GM19463 (cell line): ENCODE data around the gene C1QTNF3.

Experiments used
- ATAC-seq: cut with Tn5 transposase; IDR thresholded peaks from one replicate; pipeline ENCODE4 v1.9.1; 2021; ENCODE audit warnings: mild to moderate bottlenecking, moderate library complexity; ENCODE audit not compliant: unreplicated experiment

Gene C1QTNF3

GRCh38 chr5:34002629-34003328 lies 40.2 kb downstream of the C1QTNF3 start:
- no peak for ATAC-seq

GRCh38 chr5:34001241-34001841 lies 41.7 kb downstream of the C1QTNF3 start:
- ATAC-seq = no peak

GRCh38 chr5:33999978-34000377 lies 43.0 kb downstream of the C1QTNF3 start:
- ATAC-seq = no peak

DNA sequence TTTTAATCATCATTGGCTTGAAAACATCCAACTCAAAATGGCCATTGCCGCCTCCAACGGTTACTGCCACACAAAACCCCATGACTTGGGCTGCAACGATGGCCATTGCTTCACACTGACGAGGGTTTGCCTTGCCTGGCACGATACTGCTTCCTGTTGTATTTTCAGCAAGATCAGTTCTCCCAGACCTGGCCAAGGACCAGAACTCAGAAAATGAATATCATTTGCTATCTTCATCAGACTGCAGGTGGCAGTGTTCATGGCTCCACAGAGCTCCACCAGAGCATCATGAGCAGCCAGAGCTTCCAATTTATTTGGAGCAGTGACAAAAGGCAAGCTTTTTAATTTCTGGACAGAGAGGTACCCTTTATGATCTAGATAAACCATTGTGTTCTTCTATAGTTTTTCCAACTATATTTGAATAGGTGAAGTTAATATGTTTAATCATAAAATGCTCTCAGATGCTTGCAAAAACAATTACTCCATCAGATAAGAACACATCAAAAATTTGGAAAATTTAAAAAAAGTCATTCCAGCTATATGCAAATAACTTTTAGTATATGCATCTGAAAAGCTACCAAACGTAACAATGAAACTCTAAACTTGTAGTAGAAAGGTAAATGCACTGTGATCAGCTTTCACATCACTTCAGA lies 45.6 kb downstream of the C1QTNF3 start:
- peak; percentile 62 for ATAC-seq

GRCh38 chr5:33995865-33996264 lies 47.1 kb downstream of the C1QTNF3 start:
- ATAC-seq = no peak

- peak; percentile 65 for ATAC-seq
Measured at GRCh38 chr5:33994845-33995244, 48.2 kb downstream of the C1QTNF3 start.

DNA sequence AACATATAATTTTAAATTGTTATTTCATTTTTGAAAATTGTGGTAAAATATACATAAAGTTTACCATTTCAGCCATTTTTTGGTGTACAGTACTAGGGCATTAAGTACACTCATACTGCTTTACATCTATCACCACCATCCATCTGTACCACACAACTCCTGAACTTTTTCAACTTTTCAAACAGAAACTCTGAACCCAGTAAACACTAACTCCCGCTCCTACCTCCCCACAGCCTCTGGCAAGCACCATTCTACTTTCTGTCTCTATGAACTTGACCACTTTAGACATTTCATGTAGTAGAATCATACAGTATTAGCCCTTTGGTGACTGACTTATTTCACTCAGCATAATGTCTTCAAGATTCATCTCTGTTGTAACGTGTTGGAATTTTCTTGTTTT lies 50.1 kb downstream of the C1QTNF3 start:
- ATAC-seq = no peak

GRCh38 chr5:33985447-33985846 lies 57.6 kb downstream of the C1QTNF3 start:
- ATAC-seq = no peak

DNA sequence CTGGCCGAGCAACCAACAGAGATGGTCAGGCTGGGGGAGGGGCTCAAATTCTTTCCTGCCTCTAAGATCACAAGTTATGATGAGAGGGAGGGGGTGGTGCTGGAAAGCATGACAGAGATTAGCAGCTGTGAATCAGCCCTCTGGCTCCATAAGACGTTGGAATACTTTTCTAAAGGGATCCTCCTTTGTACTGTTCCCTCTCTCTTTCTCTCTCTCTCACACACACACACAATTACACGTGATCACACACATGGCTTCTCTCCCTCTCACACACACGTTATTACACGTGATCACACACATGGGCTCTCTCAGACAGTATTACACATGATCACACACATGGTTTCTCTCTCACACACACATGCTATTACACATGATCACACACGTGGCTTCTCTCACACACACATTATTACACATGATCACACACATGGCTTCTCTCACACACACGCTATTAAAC lies 58.3 kb downstream of the C1QTNF3 start, which contains the start of gene SLC45A2:
Gene SLC45A2, minus strand, starts transcription at position 23 of the 454 bp plus-strand sequence. CDS start 110 bp downstream, outside the sequence.
- no peak for ATAC-seq

- ATAC-seq = no peak
Measured at GRCh38 chr5:33984178-33984577, 58.8 kb downstream of the C1QTNF3 start.

GRCh38 chr5:33981408-33982162 lies 61.4 kb downstream of the C1QTNF3 start:
- ATAC-seq = no peak

- no peak for ATAC-seq
Measured at GRCh38 chr5:33980030-33980429, 63.0 kb downstream of the C1QTNF3 start.

- no peak for ATAC-seq
Measured at GRCh38 chr5:33978306-33978705, 64.7 kb downstream of the C1QTNF3 start.

- ATAC-seq = no peak
Measured at GRCh38 chr5:33976307-33976706, 66.7 kb downstream of the C1QTNF3 start.

DNA sequence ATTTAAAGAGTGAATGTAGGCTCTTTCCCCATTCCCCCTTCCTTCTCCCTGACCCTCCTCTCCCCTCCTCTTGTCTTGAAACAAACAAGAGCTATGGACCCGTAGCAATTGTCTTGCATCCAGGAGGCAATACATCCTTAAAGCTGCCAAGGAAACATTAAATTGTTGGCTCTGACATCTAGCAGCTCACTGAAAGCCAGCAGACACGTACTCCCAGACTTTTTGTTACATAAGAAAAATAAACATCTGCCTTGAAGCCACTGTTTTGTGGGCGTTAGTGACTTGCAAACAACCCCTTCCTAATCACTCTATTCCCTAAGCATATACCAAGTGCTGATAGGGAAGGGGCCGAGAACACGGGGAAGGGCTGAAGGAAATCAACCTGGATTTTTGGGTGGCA lies 67.2 kb downstream of the C1QTNF3 start:
- no peak for ATAC-seq

GRCh38 chr5:33973271-33973670 lies 69.7 kb downstream of the C1QTNF3 start:
- peak; percentile 51 for ATAC-seq

- peak; percentile 78 for ATAC-seq
Measured at GRCh38 chr5:33969572-33970452, 73.2 kb downstream of the C1QTNF3 start.

GRCh38 chr5:33968211-33969005 lies 74.6 kb downstream of the C1QTNF3 start:
- no peak for ATAC-seq
